ENCODE data around the gene FMNL3.
"Not testable (repeated sequence)": the region's sequence is repeated elsewhere in the genome, so short reads cannot be mapped to it uniquely, and the experiment has no call there.

The FMNL3 gene

GRCh38 chr12:49716553-49716952 is 9.3 kb upstream of the FMNL3 start:
- H3K27ac ChIP-seq: no peak overlapping the region
- no peak for DNase-seq (ENCODE audit: low read depth, low spot score)

GRCh38 chr12:49713952-49714351 is 6.7 kb upstream of the FMNL3 start:
- H3K27ac ChIP-seq: not testable (repeated sequence)

GRCh38 chr12:49708851-49709250 is 1.6 kb upstream of the FMNL3 start:
- no peak overlapping the region for H3K27ac ChIP-seq
- no peak for DNase-seq (ENCODE audit: low read depth, low spot score)

More at GRCh38 chr12:49713952-49714351, 6.7 kb upstream of the FMNL3 start:
- DNase-seq (ENCODE audit: low read depth, low spot score): not testable (repeated sequence)

DNA sequence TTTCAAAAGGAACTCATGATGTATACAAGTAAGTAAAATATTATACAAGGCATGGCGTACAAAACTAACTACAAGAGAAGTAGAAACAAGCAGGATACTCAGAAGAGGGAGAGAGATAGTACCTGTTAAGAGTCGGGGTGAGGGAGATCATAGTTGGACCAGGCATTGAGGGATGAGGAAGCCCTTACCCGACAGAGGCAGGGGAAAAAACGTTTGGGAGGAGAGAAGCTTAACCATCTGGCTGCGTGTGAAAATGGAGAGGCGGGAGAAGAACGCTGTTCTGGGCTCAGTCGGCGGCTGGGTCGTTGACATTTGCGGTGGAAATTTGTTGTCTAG is 575 bp upstream of the FMNL3 start:
- DNase-seq (ENCODE audit: low read depth, low spot score): no peak
- H3K27ac ChIP-seq: no peak overlapping the region

DNA sequence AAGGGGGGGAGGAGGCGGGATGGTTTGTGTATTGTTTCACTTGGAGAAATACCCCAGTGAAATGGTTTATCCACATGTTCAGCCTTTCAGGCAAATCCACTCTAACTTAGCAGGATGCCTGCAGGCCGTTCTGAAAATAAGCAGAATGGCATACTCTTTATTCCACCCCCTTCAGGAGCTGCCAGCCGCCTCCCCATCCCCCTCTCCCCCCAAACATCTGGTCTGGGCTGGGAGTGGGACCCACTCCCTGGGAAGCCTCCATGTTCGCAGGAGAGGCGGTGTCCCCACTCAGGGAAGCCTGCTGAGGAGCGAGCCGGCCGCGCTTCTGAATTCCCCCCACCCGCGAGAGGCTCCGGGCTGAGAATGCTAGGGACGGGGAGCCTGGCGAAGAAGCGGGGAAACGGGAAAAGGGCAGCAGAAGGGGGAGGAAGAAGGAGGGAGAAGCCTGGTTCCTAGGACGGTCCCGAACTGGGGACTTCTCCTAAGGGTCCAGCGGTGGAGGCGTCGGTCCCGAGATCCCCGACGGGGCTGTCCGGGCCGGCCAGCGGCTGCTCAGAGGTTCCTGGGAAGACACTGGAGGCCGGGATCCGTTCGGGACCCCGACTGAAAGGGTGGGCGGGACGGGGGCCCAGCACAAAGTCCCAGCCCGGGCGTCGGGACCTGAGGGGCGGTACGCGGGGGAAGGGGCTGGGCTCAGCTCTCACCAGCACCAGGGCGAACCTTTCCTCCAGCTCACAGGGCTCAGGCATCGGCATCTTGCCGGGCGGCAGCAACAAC is 666 bp downstream of the FMNL3 start:
- DNase-seq (ENCODE audit: low read depth, low spot score): no peak
- H3K27ac ChIP-seq: no peak overlapping the region

GRCh38 chr12:49705479-49706134 is 1.6 kb downstream of the FMNL3 start:
- no peak for DNase-seq (ENCODE audit: low read depth, low spot score)
- H3K27ac ChIP-seq: no peak overlapping the region

DNA sequence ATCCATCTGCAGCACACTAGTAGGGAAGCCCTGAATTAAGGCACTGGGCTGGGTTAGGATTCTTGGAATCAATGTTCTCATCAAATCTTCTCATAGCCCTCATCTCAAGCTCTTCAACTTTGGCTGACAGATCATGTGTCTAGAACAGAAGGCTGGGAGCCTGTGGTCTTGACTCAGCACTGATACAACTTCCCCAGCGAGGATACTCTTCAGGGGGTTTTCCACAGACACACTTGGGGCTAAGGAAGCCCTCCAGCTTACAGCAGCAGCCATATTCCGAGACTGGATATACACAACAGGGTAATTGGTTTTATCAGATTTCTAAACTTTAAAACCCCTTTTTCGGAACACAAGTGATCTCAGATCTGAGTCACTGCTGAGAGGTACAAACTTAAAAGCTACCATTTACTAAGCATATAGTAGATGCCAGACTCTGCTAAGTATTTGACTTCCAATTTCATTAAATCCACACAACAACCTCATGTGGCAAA is 3.5 kb downstream of the FMNL3 start:
- no peak for DNase-seq (ENCODE audit: low read depth, low spot score)
- H3K27ac ChIP-seq: no peak overlapping the region

DNA sequence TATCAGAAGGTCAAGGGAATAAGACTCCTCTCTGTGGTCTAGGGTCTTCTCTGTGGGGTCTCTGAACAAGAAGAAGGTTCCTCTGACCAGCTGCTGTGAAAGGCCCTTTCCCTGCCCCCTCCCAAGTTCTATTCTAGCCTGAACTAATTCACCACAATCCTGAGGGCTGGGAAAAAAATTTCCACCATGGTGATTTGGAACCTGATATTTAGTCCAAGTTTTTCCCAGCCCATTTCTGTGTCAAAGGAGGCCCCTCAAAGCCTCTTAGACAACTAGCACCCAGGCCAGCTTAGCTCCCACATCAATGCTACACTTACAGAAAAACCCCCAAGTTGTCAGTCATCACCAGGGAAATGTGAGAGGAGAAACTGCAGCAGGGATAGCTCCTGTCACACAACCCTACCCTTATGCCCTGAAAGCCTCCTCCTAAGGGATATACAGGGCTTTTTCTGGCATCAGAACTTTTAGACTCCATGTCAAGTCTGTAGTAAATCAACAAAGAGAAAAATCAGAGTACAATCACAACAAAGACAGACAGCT is 4.5 kb downstream of the FMNL3 start:
- H3K27ac ChIP-seq: no peak overlapping the region

GRCh38 chr12:49702009-49702408 is 5.2 kb downstream of the FMNL3 start:
- no peak overlapping the region for H3K27ac ChIP-seq
- DNase-seq (ENCODE audit: low read depth, low spot score): no peak

More for the DNA sequence above, 4.5 kb downstream of the FMNL3 start:
- DNase-seq (ENCODE audit: low read depth, low spot score): no peak

GRCh38 chr12:49698619-49699545 is 8.3 kb downstream of the FMNL3 start:
- no peak overlapping the region for H3K27ac ChIP-seq
- DNase-seq (ENCODE audit: low read depth, low spot score): no peak

GRCh38 chr12:49697808-49698207 is 9.4 kb downstream of the FMNL3 start:
- no peak for DNase-seq (ENCODE audit: low read depth, low spot score)
- H3K27ac ChIP-seq: no peak overlapping the region

DNA sequence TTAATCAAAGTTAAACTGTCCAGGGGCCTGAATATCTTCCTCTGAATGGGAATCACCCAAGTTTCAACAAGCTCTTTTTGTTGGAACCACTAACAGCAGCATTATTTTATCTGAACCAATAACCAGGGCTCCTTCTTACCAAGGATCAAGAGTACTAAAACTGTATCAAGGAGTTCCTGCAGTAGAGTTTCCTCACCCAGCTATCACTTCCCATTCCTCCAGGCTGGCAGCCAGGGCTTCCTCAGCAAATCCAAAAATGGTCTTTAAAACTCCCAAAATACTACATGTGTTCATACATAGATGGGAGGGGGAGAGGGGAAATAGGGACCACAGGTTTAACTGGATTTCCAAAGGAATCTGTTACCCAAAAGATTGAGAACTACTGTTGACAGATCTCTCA is 10.5 kb downstream of the FMNL3 start:
- no peak overlapping the region for H3K27ac ChIP-seq
- no peak for DNase-seq (ENCODE audit: low read depth, low spot score)

DNA sequence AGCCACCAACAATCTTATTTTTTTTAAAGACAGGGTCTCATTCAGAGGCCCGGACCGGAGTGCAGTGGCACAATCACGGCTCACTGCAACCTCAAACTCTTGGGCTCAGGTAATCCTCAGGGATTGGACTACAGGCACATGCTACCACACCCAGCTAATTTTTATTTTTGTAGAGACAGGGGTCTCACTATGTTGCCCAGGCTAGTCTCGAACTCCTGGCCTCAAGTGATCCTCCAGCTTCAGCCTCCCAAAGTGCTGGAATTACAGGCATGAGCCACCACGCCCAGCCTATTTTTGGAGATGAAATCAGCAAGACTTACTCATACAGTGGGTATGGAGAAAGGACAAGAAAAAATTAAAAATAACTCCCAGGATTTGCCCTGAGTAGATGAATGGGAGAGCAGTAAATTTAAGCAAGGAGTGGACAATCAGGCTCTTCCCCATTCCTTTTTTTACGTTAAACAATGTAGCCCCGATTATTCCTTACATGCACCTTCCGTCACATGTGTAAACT is 13.2 kb downstream of the FMNL3 start:
- no peak for DNase-seq (ENCODE audit: low read depth, low spot score)
- no peak overlapping the region for H3K27ac ChIP-seq

- no peak for DNase-seq (ENCODE audit: low read depth, low spot score)
- no peak overlapping the region for H3K27ac ChIP-seq
Observed at GRCh38 chr12:49692851-49693250, 14.4 kb downstream of the FMNL3 start.

DNA sequence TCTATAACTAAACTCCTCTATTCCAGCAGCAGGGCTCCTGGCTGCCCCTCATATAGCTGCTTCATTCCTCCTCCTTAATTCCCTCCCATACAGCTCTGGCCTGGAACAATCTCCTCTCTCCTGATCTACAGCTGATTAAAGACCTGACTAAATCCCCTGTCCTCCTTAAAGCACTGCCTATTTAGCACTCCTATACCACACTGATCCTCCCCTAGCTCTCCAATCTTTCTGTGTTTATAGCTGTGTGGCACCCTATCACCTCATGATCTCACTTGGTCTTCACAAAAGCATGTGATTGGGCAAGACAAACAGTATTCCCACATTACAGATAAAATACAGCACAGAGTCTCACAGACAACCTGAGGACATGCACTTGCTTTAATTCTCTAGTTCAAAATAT is 17.4 kb downstream of the FMNL3 start:
- DNase-seq (ENCODE audit: low read depth, low spot score): no peak
- H3K27ac ChIP-seq: no peak overlapping the region

- H3K27ac ChIP-seq: no peak overlapping the region
- DNase-seq (ENCODE audit: low read depth, low spot score): no peak
Observed at GRCh38 chr12:49689237-49689636, 18.0 kb downstream of the FMNL3 start.

DNA sequence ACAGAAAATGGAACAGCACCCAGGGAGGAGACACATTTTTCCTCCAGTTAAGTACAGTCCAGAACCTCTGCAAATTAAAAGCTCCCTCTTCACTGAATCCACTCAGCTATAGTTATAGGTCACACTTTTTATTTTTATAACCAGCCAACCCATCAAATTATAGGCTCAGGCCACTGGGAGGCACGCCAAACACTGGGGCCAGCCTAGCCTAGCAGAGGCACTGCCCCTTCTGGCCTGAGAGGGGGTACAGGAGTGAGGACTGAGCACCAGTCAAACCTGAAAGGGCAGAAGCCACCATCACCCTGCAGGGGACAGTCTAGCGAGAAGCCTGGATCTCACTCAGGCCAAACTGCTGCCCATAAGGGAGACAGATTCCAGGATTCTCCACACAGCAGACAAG is 19.3 kb downstream of the FMNL3 start:
- H3K27ac ChIP-seq: no peak overlapping the region
- DNase-seq (ENCODE audit: low read depth, low spot score): no peak

- no peak overlapping the region for H3K27ac ChIP-seq
- no peak for DNase-seq (ENCODE audit: low read depth, low spot score)
Observed at GRCh38 chr12:49684310-49684854, 22.8 kb downstream of the FMNL3 start.

DNA sequence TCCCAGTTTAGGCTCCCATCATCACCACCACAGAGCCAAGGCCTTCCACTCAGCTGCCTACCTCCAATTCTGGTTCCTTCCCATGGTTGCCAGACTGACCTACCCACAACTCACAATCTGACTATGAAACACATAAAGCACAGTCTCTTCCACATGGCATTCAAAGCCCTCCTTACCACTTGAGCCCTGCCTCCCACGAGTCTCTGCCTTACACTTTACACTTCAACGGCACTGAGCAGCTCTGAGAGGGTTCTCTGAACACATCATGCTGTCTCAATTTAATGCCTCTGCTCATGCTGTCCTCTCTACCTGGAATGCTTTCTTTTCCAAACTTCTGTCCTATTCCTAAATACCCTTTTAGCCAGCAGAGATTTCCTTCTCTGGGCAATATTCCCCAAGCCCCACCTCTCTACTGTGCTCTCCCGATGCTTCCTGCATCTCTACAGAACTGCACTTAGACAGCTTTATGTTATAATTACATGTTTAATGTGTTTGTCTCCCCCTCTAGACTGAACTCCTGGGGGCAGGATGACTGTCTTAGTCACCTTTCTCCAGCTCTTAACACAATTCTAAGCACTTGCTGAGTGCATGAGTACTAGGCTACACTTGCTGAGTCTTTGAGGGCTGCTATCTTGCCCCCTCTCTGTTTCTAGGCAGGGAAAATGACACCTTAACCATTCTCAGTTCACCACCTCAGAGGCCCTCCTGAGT is 23.5 kb downstream of the FMNL3 start:
- H3K27ac ChIP-seq: no peak overlapping the region
- DNase-seq (ENCODE audit: low read depth, low spot score): no peak
